IPS-18a (cell line): ENCODE data around the gene MVB12B.
A peak's percentile ranks its signal among the peaks of the same experiment; 100 is the strongest.

ENCODE experiments used
- H3K27ac ChIP-seq: one replicate; pipeline ENCODE4 v1.5.1; 2013; ENCODE audit warnings: low read length
- H3K27me3 ChIP-seq: one replicate; pipeline ENCODE4 v1.6.1; 2013; ENCODE audit warnings: mild to moderate bottlenecking, low read length; ENCODE audit not compliant: control insufficient read depth, insufficient read depth
- H3K36me3 ChIP-seq: one replicate; pipeline ENCODE4 v1.6.1; 2013; ENCODE audit warnings: low read depth, low read length; ENCODE audit not compliant: control insufficient read depth
- H3K4me1 ChIP-seq: one replicate; pipeline ENCODE4 v1.6.1; 2013; ENCODE audit warnings: low read depth, low read length; ENCODE audit not compliant: control insufficient read depth
- H3K4me3 ChIP-seq: one replicate; pipeline ENCODE4 v1.5.1; 2013; ENCODE audit warnings: low read length
- H3K9ac ChIP-seq: one replicate; pipeline ENCODE4 v1.6.1; 2013; ENCODE audit warnings: mild to moderate bottlenecking, low read length, moderate library complexity
- H3K9me3 ChIP-seq: one replicate; pipeline ENCODE4 v1.6.1; 2013; ENCODE audit warnings: low read depth, low read length; ENCODE audit not compliant: control insufficient read depth

MVB12B gene

GRCh38 chr9:126321742-126322141 is 4.9 kb upstream of the MVB12B start:
- Histone ChIP-seq H3K9ac (no peak overlapping the region), H3K36me3 (no peaks in the 10 kb centered on the region), H3K4me3 (no peak overlapping the region), H3K27ac (no peak overlapping the region), H3K4me1 (peaks cover 7% of the 10 kb centered on the region), H3K9me3 (peaks cover 4% of the 10 kb centered on the region), H3K27me3 (no peaks in the 10 kb centered on the region)

GRCh38 chr9:126325821-126326220 is 808 bp upstream of the MVB12B start:
- H3K4me3 ChIP-seq: peak overlapping the region; percentile 56
- H3K27me3 ChIP-seq: peaks cover 8% of the 10 kb centered on the region
- no peak overlapping the region for H3K27ac ChIP-seq

GRCh38 chr9:126327006-126327713 is 531 bp downstream of the MVB12B start:
- Histone ChIP-seq H3K36me3 (no peaks in the 10 kb centered on the region), H3K9me3 (peaks cover 4% of the 10 kb centered on the region), H3K4me3 (peak overlapping the region; percentile 66), H3K27me3 (peaks cover 8% of the 10 kb centered on the region), H3K9ac (no peak overlapping the region), H3K27ac (no peak overlapping the region), H3K4me1 (peaks cover 12% of the 10 kb centered on the region)

More at GRCh38 chr9:126325821-126326220, 808 bp upstream of the MVB12B start:
- H3K4me1 ChIP-seq: peaks cover 7% of the 10 kb centered on the region
- H3K9ac ChIP-seq: no peak overlapping the region
- peaks cover 4% of the 10 kb centered on the region for H3K9me3 ChIP-seq
- H3K36me3 ChIP-seq: no peaks in the 10 kb centered on the region

GRCh38 chr9:126327714-126328185 is 1.1 kb downstream of the MVB12B start:
- peaks cover 4% of the 10 kb centered on the region for H3K9me3 ChIP-seq
- peaks cover 8% of the 10 kb centered on the region for H3K27me3 ChIP-seq
- peaks cover 14% of the 10 kb centered on the region for H3K4me1 ChIP-seq
- H3K27ac ChIP-seq: no peak overlapping the region
- no peak overlapping the region for H3K9ac ChIP-seq
- peak overlapping the region; percentile 66 for H3K4me3 ChIP-seq
- H3K36me3 ChIP-seq: no peaks in the 10 kb centered on the region

GRCh38 chr9:126328407-126328806 is 1.8 kb downstream of the MVB12B start:
- no peak overlapping the region for H3K9ac ChIP-seq
- no peak overlapping the region for H3K4me3 ChIP-seq
- H3K9me3 ChIP-seq: peaks cover 4% of the 10 kb centered on the region
- H3K27ac ChIP-seq: no peak overlapping the region
- H3K36me3 ChIP-seq: no peaks in the 10 kb centered on the region
- H3K27me3 ChIP-seq: peaks cover 8% of the 10 kb centered on the region
- H3K4me1 ChIP-seq: peaks cover 14% of the 10 kb centered on the region

- Histone ChIP-seq H3K27ac (no peak overlapping the region), H3K4me1 (peaks cover 14% of the 10 kb centered on the region), H3K4me3 (no peak overlapping the region), H3K27me3 (peaks cover 8% of the 10 kb centered on the region), H3K9me3 (no peaks in the 10 kb centered on the region), H3K9ac (no peak overlapping the region), H3K36me3 (no peaks in the 10 kb centered on the region)
These were observed 3.0 kb downstream of the MVB12B start for GRCh38 chr9:126329476-126330275.

GRCh38 chr9:126330536-126330935 is 3.9 kb downstream of the MVB12B start:
- peaks cover 8% of the 10 kb centered on the region for H3K27me3 ChIP-seq
- H3K4me3 ChIP-seq: no peak overlapping the region
- H3K27ac ChIP-seq: no peak overlapping the region
- no peak overlapping the region for H3K9ac ChIP-seq
- H3K4me1 ChIP-seq: peaks cover 13% of the 10 kb centered on the region
- no peaks in the 10 kb centered on the region for H3K9me3 ChIP-seq
- no peaks in the 10 kb centered on the region for H3K36me3 ChIP-seq

- no peaks in the 10 kb centered on the region for H3K9me3 ChIP-seq
- H3K36me3 ChIP-seq: no peaks in the 10 kb centered on the region
- no peak overlapping the region for H3K4me3 ChIP-seq
- H3K9ac ChIP-seq: no peak overlapping the region
- peaks cover 8% of the 10 kb centered on the region for H3K27me3 ChIP-seq
- H3K4me1 ChIP-seq: peaks cover 7% of the 10 kb centered on the region
- H3K27ac ChIP-seq: no peak overlapping the region
These were observed 5.5 kb downstream of the MVB12B start for GRCh38 chr9:126331964-126332748.

- Histone ChIP-seq H3K9ac (no peak overlapping the region), H3K4me3 (no peak overlapping the region), H3K4me1 (peaks cover 15% of the 10 kb centered on the region), H3K9me3 (no peaks in the 10 kb centered on the region), H3K36me3 (no peaks in the 10 kb centered on the region), H3K27ac (no peak overlapping the region), H3K27me3 (no peaks in the 10 kb centered on the region)
These were observed 8.3 kb downstream of the MVB12B start for GRCh38 chr9:126334721-126335621.

GRCh38 chr9:126335837-126336735 is 9.5 kb downstream of the MVB12B start:
- H3K36me3 ChIP-seq: no peaks in the 10 kb centered on the region
- H3K27ac ChIP-seq: no peak overlapping the region
- no peak overlapping the region for H3K9ac ChIP-seq
- no peaks in the 10 kb centered on the region for H3K9me3 ChIP-seq
- H3K27me3 ChIP-seq: no peaks in the 10 kb centered on the region
- no peak overlapping the region for H3K4me3 ChIP-seq
- peaks cover 15% of the 10 kb centered on the region for H3K4me1 ChIP-seq
